H1 (cell line): ENCODE results near the gene SLX4. TPM values are rescaled to one million over a fixed set of nuclear protein-coding genes. Genes with fewer than 3 reads are reported as not detected.
"Not testable (repeated sequence)": the region's sequence is repeated elsewhere in the genome, so short reads cannot be mapped to it uniquely, and the experiment has no call there.

Experiments
- CTCF ChIA-PET: fragments of 300-600 bp; sonication (Branson Sonifier 250); formaldehyde crosslinking; loops from one replicate; lab custom pipeline; 2021; ENCODE audit not compliant: partially characterized antibody; lab: Charles Lee
- POLR2A ChIA-PET: fragments of 300-600 bp; sonication (Branson Sonifier 250); formaldehyde crosslinking; loops from one replicate; lab custom pipeline; 2021; ENCODE audit warnings: inconsistent platforms; ENCODE audit not compliant: partially characterized antibody; lab: Charles Lee
- DNase-seq, 2 experiments: peaks; one replicate each; pipeline versions ENCODE4 v3.0.0 to v3.0.0-alpha.2; 2010 to 2022; ENCODE audit warnings: low spot score in 2 of 2, low read depth in 1 of 2, mixed read lengths in 1 of 2
- FAIRE-seq: peaks from 2 replicates; lab custom pipeline; 2011; peaks lifted over from hg19 to GRCh38; lab: Jason Lieb, UNC
- H2AFZ ChIP-seq: 2 replicates; pipeline ENCODE4 v1.8.1; 2012; ENCODE audit warnings: low read length, inconsistent platforms
- H2AK5ac ChIP-seq: 2 replicates; pipeline ENCODE4 v1.6.1; 2013; ENCODE audit warnings: low read depth, low read length
- H2BK120ac ChIP-seq: replicated peaks from 2 replicates; pipeline ENCODE3; 2013; ENCODE audit warnings: low read depth, low read length, inconsistent platforms
- H2BK12ac ChIP-seq: 2 replicates; pipeline ENCODE4 v1.6.1; 2013; ENCODE audit warnings: low read depth, low read length
- H2BK15ac ChIP-seq: 2 replicates; pipeline ENCODE4 v1.6.1; 2013; ENCODE audit warnings: low read length
- H2BK20ac ChIP-seq: 2 replicates; pipeline ENCODE4 v1.6.1; 2013; ENCODE audit warnings: low read length
- H2BK5ac ChIP-seq: 2 replicates; pipeline ENCODE4 v1.6.1; 2013; ENCODE audit warnings: low read depth, low read length
- H3K14ac ChIP-seq: 2 replicates; pipeline ENCODE4 v1.6.1; 2013; ENCODE audit warnings: inconsistent platforms; ENCODE audit not compliant: insufficient read length
- H3K18ac ChIP-seq: 2 replicates; pipeline ENCODE4 v1.6.1; 2013; ENCODE audit warnings: low read length; ENCODE audit errors: extremely low read depth
- H3K23ac ChIP-seq: 2 replicates; pipeline ENCODE4 v1.6.1; 2013; ENCODE audit warnings: inconsistent platforms; ENCODE audit not compliant: insufficient read length
- H3K23me2 ChIP-seq: 2 replicates; pipeline ENCODE4 v1.6.1; 2013; ENCODE audit warnings: low read depth, low read length
- H3K27ac ChIP-seq: 2 replicates; pipeline ENCODE4 v1.6.1; 2011; ENCODE audit warnings: low read depth, low read length, inconsistent platforms
- H3K27me3 ChIP-seq, 4 experiments: replicated peaks in 1 of 4; 1 replicate in 1 of 4; 2 replicates in 3 of 4; pipeline versions ENCODE4 v1.6.1 to v1.8.1; 2011 to 2013; ENCODE audit warnings: low read length in 3 of 4, mild to moderate bottlenecking in 3 of 4, inconsistent platforms in 2 of 4, mixed read lengths in 2 of 4, moderate library complexity in 1 of 4; ENCODE audit not compliant: control insufficient read depth in 3 of 4, insufficient read depth in 3 of 4; ENCODE audit errors: extremely low read depth in 1 of 4
- H3K36me3 ChIP-seq, 4 experiments: 2 replicates each; pipeline versions ENCODE4 v1.6.1 to v1.8.1; 2011 to 2013; ENCODE audit warnings: mild to moderate bottlenecking in 4 of 4, low read length in 3 of 4, moderate library complexity in 2 of 4, control low read depth in 1 of 4, inconsistent platforms in 1 of 4; ENCODE audit not compliant: insufficient read depth in 4 of 4, control insufficient read depth in 2 of 4
- H3K4ac ChIP-seq: replicated peaks from 2 replicates; pipeline ENCODE3; 2013; ENCODE audit warnings: low read length, low read depth, mixed read lengths, inconsistent platforms; ENCODE audit not compliant: insufficient read length
- H3K4me1 ChIP-seq, 4 experiments: replicated peaks in 1 of 4; 1 replicate in 1 of 4; 2 replicates in 3 of 4; pipeline versions ENCODE4 v1.6.1 to v1.8.1; 2011 to 2013; ENCODE audit warnings: low read length in 3 of 4, inconsistent platforms in 2 of 4, mixed read lengths in 1 of 4; ENCODE audit not compliant: insufficient read depth in 4 of 4, control insufficient read depth in 3 of 4
- H3K4me2 ChIP-seq, 2 experiments: 2 replicates each; pipeline versions ENCODE4 v1.6.1 to v1.8.1; 2011 to 2013; ENCODE audit warnings: low read depth in 2 of 2, low read length in 2 of 2, control low read depth in 1 of 2, inconsistent platforms in 1 of 2, mild to moderate bottlenecking in 1 of 2; ENCODE audit not compliant: insufficient read depth in 1 of 2
- H3K4me3 ChIP-seq, 4 experiments: fragments of 200-600, 300-600 bp in 1 of 4; sonication (generic), shearing (Covaris generic), sonication (Bioruptor Twin) in 1 of 4; 2 replicates each; pipeline versions ENCODE4 v1.5.1 to v1.8.1; 2011 to 2016; ENCODE audit warnings: low read length in 4 of 4, low read depth in 3 of 4, control low read depth in 2 of 4, inconsistent platforms in 2 of 4, mild to moderate bottlenecking in 2 of 4, mixed read lengths in 1 of 4, moderate library complexity in 1 of 4; ENCODE audit not compliant: insufficient read depth in 2 of 4; ENCODE audit errors: extremely low read depth in 1 of 4
- H3K56ac ChIP-seq: replicated peaks from 2 replicates; pipeline ENCODE3; 2013; ENCODE audit warnings: low read depth, mild to moderate bottlenecking, mixed read lengths, low read length, inconsistent platforms; ENCODE audit not compliant: insufficient read length
- H3K79me1 ChIP-seq: 2 replicates; pipeline ENCODE4 v1.6.1; 2013; ENCODE audit warnings: low read depth, low read length, control low read depth
- H3K79me2 ChIP-seq, 2 experiments: 2 replicates each; pipeline versions ENCODE4 v1.6.1 to v1.8.1; 2012 to 2013; ENCODE audit warnings: low read length in 2 of 2, mild to moderate bottlenecking in 2 of 2, inconsistent platforms in 1 of 2; ENCODE audit not compliant: insufficient read depth in 2 of 2, control insufficient read depth in 1 of 2
- H3K9ac ChIP-seq, 4 experiments: replicated peaks in 1 of 4; 1 replicate in 1 of 4; 2 replicates in 3 of 4; pipeline versions ENCODE4 v1.6.1 to v1.8.1; 2011 to 2013; ENCODE audit warnings: low read depth in 3 of 4, low read length in 3 of 4, control low read depth in 2 of 4, mild to moderate bottlenecking in 2 of 4, moderate library complexity in 2 of 4, inconsistent platforms in 1 of 4; ENCODE audit errors: extremely low read depth in 1 of 4
- H3K9me3 ChIP-seq, 2 experiments: 2 replicates each; pipeline versions ENCODE4 v1.6.1 to v1.8.1; 2012 to 2013; ENCODE audit warnings: mild to moderate bottlenecking in 2 of 2, moderate library complexity in 2 of 2, control low read depth in 1 of 2, inconsistent platforms in 1 of 2, low read depth in 1 of 2, low read length in 1 of 2, mixed read lengths in 1 of 2; ENCODE audit not compliant: insufficient read depth in 2 of 2
- H4K20me1 ChIP-seq, 2 experiments: replicated peaks in 1 of 2; 2 replicates each; pipeline versions ENCODE3 to v1.8.1; 2011 to 2013; ENCODE audit warnings: inconsistent platforms in 2 of 2, low read length in 2 of 2, mild to moderate bottlenecking in 1 of 2; ENCODE audit not compliant: insufficient read depth in 2 of 2, control insufficient read depth in 1 of 2
- H4K5ac ChIP-seq: 2 replicates; pipeline ENCODE4 v1.6.1; 2013; ENCODE audit warnings: low read length, low read depth, mixed read lengths, inconsistent platforms; ENCODE audit not compliant: insufficient read length
- H4K8ac ChIP-seq: 2 replicates; pipeline ENCODE4 v1.8.0; 2013; ENCODE audit warnings: mild to moderate bottlenecking, moderate library complexity, low read length, inconsistent platforms; ENCODE audit not compliant: insufficient read depth; ENCODE audit errors: extremely low read depth
- H4K91ac ChIP-seq: replicated peaks from 2 replicates; pipeline ENCODE3; 2013; ENCODE audit warnings: low read length, mixed read lengths, inconsistent platforms; ENCODE audit not compliant: insufficient read length
- WGBS, 2 experiments: shearing (Covaris generic) in 1 of 2; methylation state at CpG; one replicate each; pipeline versions ENCODE4 v1.1.6 to v1.1.7; 2013 to 2015; ENCODE audit warnings: low lambda C conversion rate in 2 of 2, mixed read lengths in 2 of 2, inconsistent platforms in 1 of 2, low coverage in 1 of 2, missing lambda C conversion rate in 1 of 2; ENCODE audit not compliant: insufficient replicate concordance in 2 of 2, insufficient coverage in 1 of 2, insufficient read length in 1 of 2; ENCODE audit errors: extremely low coverage in 1 of 2, missing lambda C conversion rate in 1 of 2; 5-methylcytosine and 5-hydroxymethylcytosine counted together
- polyA plus RNA-seq, 7 experiments: library from polyadenylated mRNA; depleted of rRNA in 3 of 7; stranded (reverse) in 5 of 7; unstranded in 2 of 7; fragments of >200 nt in 5 of 7; fragments of 200-250 nt in 2 of 7; gene quantifications; 1 replicate in 5 of 7; 2 replicates in 1 of 7; 4 replicates in 1 of 7; pipeline versions ENCODE4 v1.2.1 to v1.2.3, GENCODE V29; 2011 to 2013; ENCODE audit warnings: missing spikeins in 2 of 7, mixed read lengths in 2 of 7
- total RNA-seq: library from RNA; stranded (reverse); fragmentation: NEBNext Ultra II Directional; extraction: Animal tissue kit (Norgen Biotek cat#: 25700); gene quantifications from 2 replicates; pipeline ENCODE4 v1.2.1, GENCODE V29; 2021

Gene SLX4
- total and polyA plus RNA-seq, 2 of the 8 experiments (the other 6 are each of a cell fraction or from before 2014, with no cell fraction given), result 4.4 to 11.4 TPM

DNA sequence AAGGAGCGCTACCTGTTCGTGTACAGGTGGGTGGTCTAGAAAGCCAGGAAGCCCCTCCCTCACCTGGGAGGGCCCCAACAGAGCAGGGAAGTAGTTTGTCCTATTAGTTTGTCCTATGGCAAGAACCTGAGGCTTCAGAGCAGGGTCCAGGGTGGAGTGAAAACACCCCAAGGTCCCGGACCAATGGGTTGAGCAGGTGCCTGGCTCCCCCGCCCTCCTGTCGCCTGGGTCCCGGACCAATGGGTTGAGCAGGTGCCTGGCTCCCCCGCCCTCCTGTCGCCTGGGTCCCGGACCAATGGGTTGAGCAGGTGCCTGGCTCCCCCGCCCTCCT is 44.7 kb upstream of the SLX4 start:
- H2AFZ ChIP-seq, FAIRE-seq, H3K4me2 ChIP-seq, H2BK12ac ChIP-seq, H2BK120ac ChIP-seq, H3K27me3 ChIP-seq, H3K4me3 ChIP-seq, DNase-seq, H4K91ac ChIP-seq, H2AK5ac ChIP-seq, H3K27ac ChIP-seq, H4K5ac ChIP-seq, H2BK5ac ChIP-seq, H2BK20ac ChIP-seq, H2BK15ac ChIP-seq, H3K79me2 ChIP-seq, H3K23me2 ChIP-seq, H3K9me3 ChIP-seq, H3K9ac ChIP-seq, H3K23ac ChIP-seq, H3K4ac ChIP-seq, H3K56ac ChIP-seq, H3K18ac ChIP-seq, H4K8ac ChIP-seq, H3K79me1 ChIP-seq, H3K14ac ChIP-seq: not testable (repeated sequence)
- H4K20me1 ChIP-seq, result peaks cover 5 to 12% of the 10 kb centered on the region in 2 experiments
- H3K4me1 ChIP-seq, result peaks cover 0 to 13% (median 9%) of the 10 kb centered on the region in 4 experiments; a peak in 5 of 7 replicates
- WGBS, 2 experiments, result 89% methylated on average over 3 of the region's 10 CpGs; no CpG with 5 or more reads in 1 of the 2 experiments
- H3K36me3 ChIP-seq, result peaks cover 23 to 41% (median 31%) of the 10 kb centered on the region in 4 experiments
- ChIA-PET CTCF (interaction anchor here (1.6 to 4.0 kb wide), 3 partner anchors 8 to 98 kb away, joined by 5 to 22 read pairs (median 5); no protein-coding TSS in a partner anchor), POLR2A (interaction anchor here (1.0 to 1.6 kb wide), 3 partner anchors 18 to 22 kb away, joined by 3 to 4 read pairs (median 3); no protein-coding TSS in a partner anchor)
